Skin epidermis (tissue), 12 donors: ENCODE measurements around the gene LYRM7.

ENCODE experiments used
- H3K27ac ChIP-seq, 21 experiments: fragments of 200-600 bp; sonication (generic) in 11 of 21; one replicate each; pipeline ENCODE4 v1.5.0; 2020; ENCODE audit warnings: mild to moderate bottlenecking in 3 of 21, inconsistent platforms in 2 of 21, moderate library complexity in 2 of 21
- H3K4me3 ChIP-seq, 7 experiments: fragments of 200-600 bp; sonication (generic) in 2 of 7; one replicate each; pipeline ENCODE4 v1.5.0; 2020; ENCODE audit warnings: inconsistent platforms in 2 of 7, mild to moderate bottlenecking in 2 of 7, moderate library complexity in 1 of 7

The LYRM7 gene

DNA sequence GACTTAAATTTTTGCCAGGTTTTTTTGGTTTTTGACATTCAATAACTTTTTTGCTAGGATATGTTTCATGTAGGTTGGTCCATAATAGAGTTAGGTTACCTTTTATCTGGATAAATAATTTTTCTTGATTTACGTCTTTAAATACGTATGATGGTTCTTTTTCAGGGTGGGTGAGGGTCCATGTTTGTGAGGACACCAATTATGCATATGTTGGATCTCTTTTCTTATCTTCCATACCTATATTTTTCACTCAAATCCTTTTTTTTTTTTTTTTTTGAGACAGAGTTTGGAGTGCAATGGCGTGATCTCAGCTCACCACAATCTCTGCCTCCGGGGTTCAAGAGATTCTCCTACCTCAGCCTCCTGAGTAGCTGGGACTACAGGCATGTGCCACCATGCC is 75.8 kb downstream of the LYRM7 start:
- Histone ChIP-seq H3K27ac (no peak overlapping the region), H3K4me3 (no peak overlapping the region)

GRCh38 chr5:131250751-131251475 is 80.2 kb downstream of the LYRM7 start:
- Histone ChIP-seq H3K4me3 (no peak overlapping the region), H3K27ac (peak overlapping the region in 10 of 21 experiments; percentile 33 to 89 (median 62))

DNA sequence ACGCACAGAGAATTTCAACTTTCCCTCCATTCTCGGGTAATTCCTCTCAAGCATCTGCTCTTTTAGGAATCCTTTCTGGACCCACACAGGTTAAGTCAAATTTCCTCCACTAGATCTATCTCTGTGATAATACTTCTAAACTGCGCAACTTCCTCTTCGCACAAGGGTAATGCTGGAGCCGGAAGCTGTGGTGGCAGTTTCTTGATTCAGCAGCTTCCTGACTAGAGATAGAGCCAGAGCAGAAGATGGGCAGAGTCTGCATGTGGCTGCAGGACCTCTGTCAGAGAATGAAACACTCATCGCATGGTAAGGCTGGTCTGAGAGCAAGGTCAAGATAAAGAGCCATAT is 82.1 kb downstream of the LYRM7 start:
- Histone ChIP-seq H3K4me3 (peak overlapping the region; percentile 4 to 32 (median 11)), H3K27ac (peak overlapping the region in 18 of 21 experiments; percentile 24 to 93 (median 66))

- Histone ChIP-seq H3K4me3 (peak overlapping the region in 6 of 7 experiments; percentile 4 to 32 (median 16)), H3K27ac (peak overlapping the region in 14 of 21 experiments; percentile 24 to 93 (median 70))
Observed at GRCh38 chr5:131254025-131254424, 83.3 kb downstream of the LYRM7 start.

- peak overlapping the region in 8 of 21 experiments; percentile 43 to 93 (median 82) for H3K27ac ChIP-seq
Observed at GRCh38 chr5:131254741-131255140, 84.0 kb downstream of the LYRM7 start.

More at GRCh38 chr5:131254741-131255140, 84.0 kb downstream of the LYRM7 start:
- H3K4me3 ChIP-seq, result peak overlapping the region in 2 of 7 experiments; percentile 29 to 32
